CD4-positive, alpha-beta T cell treated with Interferon gamma for 1 hour (primary cell): ENCODE data around the gene GIT2.
A peak's percentile ranks its signal among the peaks of the same experiment; 100 is the strongest.
"Not testable (repeated sequence)": the region's sequence is repeated elsewhere in the genome, so short reads cannot be mapped to it uniquely, and the experiment has no call there.

Experiments used
- DNase-seq: peaks from one replicate; pipeline ENCODE4 v3.0.0-alpha.2; 2020

Gene GIT2

GRCh38 chr12:110002676-110003515 is 6.7 kb upstream of the GIT2 start:
- no peak for DNase-seq

GRCh38 chr12:110001596-110001995 is 5.4 kb upstream of the GIT2 start:
- no peak for DNase-seq

- peak; percentile 18 for DNase-seq
Observed at GRCh38 chr12:109999983-110000505, 3.9 kb upstream of the GIT2 start.

GRCh38 chr12:109999649-109999971 is 3.4 kb upstream of the GIT2 start:
- DNase-seq = no peak

GRCh38 chr12:109998904-109999648 is 2.9 kb upstream of the GIT2 start, which contains the start of gene ANKRD13A:
ANKRD13A (plus strand) TSS chr12:109999430; CDS start chr12:109999689, 259 bp downstream.
- peak; percentile 93 for DNase-seq

GRCh38 chr12:109998241-109998903 is 2.2 kb upstream of the GIT2 start:
- DNase-seq = no peak

- no peak for DNase-seq
Observed at GRCh38 chr12:109997393-109997792, 1.2 kb upstream of the GIT2 start.

- DNase-seq = no peak
Observed at GRCh38 chr12:109996483-109996853, 300 bp upstream of the GIT2 start.

GRCh38 chr12:109995361-109995685 is 845 bp downstream of the GIT2 start:
- no peak for DNase-seq

- DNase-seq = no peak
Observed at GRCh38 chr12:109994401-109995175, 1.6 kb downstream of the GIT2 start.

GRCh38 chr12:109993091-109993490 is 3.1 kb downstream of the GIT2 start:
- no peak for DNase-seq

GRCh38 chr12:109991586-109991985 is 4.6 kb downstream of the GIT2 start:
- DNase-seq = no peak

GRCh38 chr12:109989380-109989779 is 6.8 kb downstream of the GIT2 start:
- DNase-seq = no peak

- DNase-seq = no peak
Observed at GRCh38 chr12:109988903-109989302, 7.3 kb downstream of the GIT2 start.

GRCh38 chr12:109988274-109988673 is 7.9 kb downstream of the GIT2 start:
- DNase-seq = no peak

- DNase-seq = no peak
Observed at GRCh38 chr12:109987615-109988014, 8.6 kb downstream of the GIT2 start.

- DNase-seq = not testable (repeated sequence)
Observed at GRCh38 chr12:109986236-109986635, 9.9 kb downstream of the GIT2 start.

- no peak for DNase-seq
Observed at GRCh38 chr12:109983432-109984142, 12.6 kb downstream of the GIT2 start.

GRCh38 chr12:109982210-109982609 is 14.0 kb downstream of the GIT2 start:
- no peak for DNase-seq

- DNase-seq = no peak
Observed at GRCh38 chr12:109981311-109981710, 14.9 kb downstream of the GIT2 start.

- DNase-seq = no peak
Observed at GRCh38 chr12:109972821-109973220, 23.3 kb downstream of the GIT2 start.

- DNase-seq = no peak
Observed at GRCh38 chr12:109968801-109969200, 27.4 kb downstream of the GIT2 start.
